GM23338 (cell line): ENCODE measurements around the gene LRMDA.

Experiments used
- EZH2phosphoT487 ChIP-seq: fragments of 200-600 bp; sonication (generic); IDR thresholded peaks from one replicate; pipeline ENCODE4 v1.8.1; 2018; ENCODE audit warnings: antibody characterized with exemption; ENCODE audit not compliant: unreplicated experiment
- NANOG ChIP-seq: IDR thresholded peaks from 2 replicates; pipeline ENCODE4 v1.6.1; 2016; ENCODE audit warnings: antibody characterized with exemption, borderline replicate concordance
- POLR2AphosphoS5 ChIP-seq: IDR thresholded peaks from 2 replicates; pipeline ENCODE4 v1.6.1; 2016; ENCODE audit warnings: antibody characterized with exemption, low read depth
- TF ChIP-seq, protein P1 (sequence below), 2 experiments: fragments of 200-600 bp in 1 of 2; sonication (generic) in 1 of 2; conservative IDR thresholded peaks; 2 replicates each; pipeline versions ENCODE4 v1.5.1 to v1.6.1; 2016 to 2017; ENCODE audit warnings: antibody characterized with exemption in 2 of 2, low read depth in 2 of 2, mild to moderate bottlenecking in 2 of 2, moderate library complexity in 1 of 2
- TF ChIP-seq, protein P2 (sequence below): IDR thresholded peaks from one replicate; pipeline ENCODE4 v1.6.1; 2018; ENCODE audit warnings: antibody characterized with exemption; ENCODE audit not compliant: unreplicated experiment

DNA sequence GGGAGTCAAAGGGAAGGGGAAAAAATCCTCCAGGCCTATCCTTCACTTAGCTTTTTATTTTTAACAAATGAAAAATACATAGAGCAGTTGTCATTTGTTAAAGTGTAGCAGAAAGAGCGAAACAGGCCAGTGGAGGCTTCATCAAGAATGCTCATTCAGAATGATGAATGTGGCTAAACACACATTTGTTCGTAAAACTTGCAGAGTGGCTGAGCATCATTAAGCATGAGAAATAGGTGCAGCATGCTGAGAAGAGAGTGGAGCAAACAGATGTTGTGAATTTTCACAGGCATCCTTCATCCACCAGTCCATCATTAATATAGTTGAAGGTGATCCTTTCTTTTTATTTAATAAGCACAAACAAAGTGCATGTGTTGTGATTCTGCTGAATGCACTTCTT is 407.6 kb downstream of the LRMDA start:
- TF ChIP-seq, protein P1, sequence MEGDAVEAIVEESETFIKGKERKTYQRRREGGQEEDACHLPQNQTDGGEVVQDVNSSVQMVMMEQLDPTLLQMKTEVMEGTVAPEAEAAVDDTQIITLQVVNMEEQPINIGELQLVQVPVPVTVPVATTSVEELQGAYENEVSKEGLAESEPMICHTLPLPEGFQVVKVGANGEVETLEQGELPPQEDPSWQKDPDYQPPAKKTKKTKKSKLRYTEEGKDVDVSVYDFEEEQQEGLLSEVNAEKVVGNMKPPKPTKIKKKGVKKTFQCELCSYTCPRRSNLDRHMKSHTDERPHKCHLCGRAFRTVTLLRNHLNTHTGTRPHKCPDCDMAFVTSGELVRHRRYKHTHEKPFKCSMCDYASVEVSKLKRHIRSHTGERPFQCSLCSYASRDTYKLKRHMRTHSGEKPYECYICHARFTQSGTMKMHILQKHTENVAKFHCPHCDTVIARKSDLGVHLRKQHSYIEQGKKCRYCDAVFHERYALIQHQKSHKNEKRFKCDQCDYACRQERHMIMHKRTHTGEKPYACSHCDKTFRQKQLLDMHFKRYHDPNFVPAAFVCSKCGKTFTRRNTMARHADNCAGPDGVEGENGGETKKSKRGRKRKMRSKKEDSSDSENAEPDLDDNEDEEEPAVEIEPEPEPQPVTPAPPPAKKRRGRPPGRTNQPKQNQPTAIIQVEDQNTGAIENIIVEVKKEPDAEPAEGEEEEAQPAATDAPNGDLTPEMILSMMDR (conservative IDR thresholded peaks at IDR 0.05; ENCODE audit: low read depth in 2 of 2): no peak
- TF ChIP-seq EZH2phosphoT487 (no peak), POLR2AphosphoS5 (no peak), NANOG (no peak)
- TF ChIP-seq, protein P2, sequence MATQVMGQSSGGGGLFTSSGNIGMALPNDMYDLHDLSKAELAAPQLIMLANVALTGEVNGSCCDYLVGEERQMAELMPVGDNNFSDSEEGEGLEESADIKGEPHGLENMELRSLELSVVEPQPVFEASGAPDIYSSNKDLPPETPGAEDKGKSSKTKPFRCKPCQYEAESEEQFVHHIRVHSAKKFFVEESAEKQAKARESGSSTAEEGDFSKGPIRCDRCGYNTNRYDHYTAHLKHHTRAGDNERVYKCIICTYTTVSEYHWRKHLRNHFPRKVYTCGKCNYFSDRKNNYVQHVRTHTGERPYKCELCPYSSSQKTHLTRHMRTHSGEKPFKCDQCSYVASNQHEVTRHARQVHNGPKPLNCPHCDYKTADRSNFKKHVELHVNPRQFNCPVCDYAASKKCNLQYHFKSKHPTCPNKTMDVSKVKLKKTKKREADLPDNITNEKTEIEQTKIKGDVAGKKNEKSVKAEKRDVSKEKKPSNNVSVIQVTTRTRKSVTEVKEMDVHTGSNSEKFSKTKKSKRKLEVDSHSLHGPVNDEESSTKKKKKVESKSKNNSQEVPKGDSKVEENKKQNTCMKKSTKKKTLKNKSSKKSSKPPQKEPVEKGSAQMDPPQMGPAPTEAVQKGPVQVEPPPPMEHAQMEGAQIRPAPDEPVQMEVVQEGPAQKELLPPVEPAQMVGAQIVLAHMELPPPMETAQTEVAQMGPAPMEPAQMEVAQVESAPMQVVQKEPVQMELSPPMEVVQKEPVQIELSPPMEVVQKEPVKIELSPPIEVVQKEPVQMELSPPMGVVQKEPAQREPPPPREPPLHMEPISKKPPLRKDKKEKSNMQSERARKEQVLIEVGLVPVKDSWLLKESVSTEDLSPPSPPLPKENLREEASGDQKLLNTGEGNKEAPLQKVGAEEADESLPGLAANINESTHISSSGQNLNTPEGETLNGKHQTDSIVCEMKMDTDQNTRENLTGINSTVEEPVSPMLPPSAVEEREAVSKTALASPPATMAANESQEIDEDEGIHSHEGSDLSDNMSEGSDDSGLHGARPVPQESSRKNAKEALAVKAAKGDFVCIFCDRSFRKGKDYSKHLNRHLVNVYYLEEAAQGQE: no peak
